ENCODE results near the gene RCVRN.

- TF ChIP-seq CTCF (IDR thresholded peaks at IDR 0.05) (no peak), POLR2A (IDR thresholded peaks at IDR 0.05) (no peak)
These were observed 30.3 kb upstream of the RCVRN start for GRCh38 chr17:9935408-9935807.

Data from adrenal gland (tissue), 5 donors.